ENCODE data around the gene TGFB2.
A peak's percentile ranks its signal among the peaks of the same experiment; 100 is the strongest.

TGFB2 gene

GRCh38 chr1:218361298-218362065 lies 16.3 kb downstream of the TGFB2 start:
- no peak overlapping the region for H2AFZ ChIP-seq (ENCODE audit: low read depth, low read length)
- H3K4me1 ChIP-seq (ENCODE audit: insufficient read depth, low read length), result no peaks in the 10 kb centered on the region
- DNase-seq (no peak), ATAC-seq (ENCODE audit: insufficient read depth, low read depth) (no peak; the same call in 2 of the 3 replicates)
- no peak overlapping the region for H3K4me2 ChIP-seq (ENCODE audit: insufficient read depth, low read length)
- TF ChIP-seq, protein P1, sequence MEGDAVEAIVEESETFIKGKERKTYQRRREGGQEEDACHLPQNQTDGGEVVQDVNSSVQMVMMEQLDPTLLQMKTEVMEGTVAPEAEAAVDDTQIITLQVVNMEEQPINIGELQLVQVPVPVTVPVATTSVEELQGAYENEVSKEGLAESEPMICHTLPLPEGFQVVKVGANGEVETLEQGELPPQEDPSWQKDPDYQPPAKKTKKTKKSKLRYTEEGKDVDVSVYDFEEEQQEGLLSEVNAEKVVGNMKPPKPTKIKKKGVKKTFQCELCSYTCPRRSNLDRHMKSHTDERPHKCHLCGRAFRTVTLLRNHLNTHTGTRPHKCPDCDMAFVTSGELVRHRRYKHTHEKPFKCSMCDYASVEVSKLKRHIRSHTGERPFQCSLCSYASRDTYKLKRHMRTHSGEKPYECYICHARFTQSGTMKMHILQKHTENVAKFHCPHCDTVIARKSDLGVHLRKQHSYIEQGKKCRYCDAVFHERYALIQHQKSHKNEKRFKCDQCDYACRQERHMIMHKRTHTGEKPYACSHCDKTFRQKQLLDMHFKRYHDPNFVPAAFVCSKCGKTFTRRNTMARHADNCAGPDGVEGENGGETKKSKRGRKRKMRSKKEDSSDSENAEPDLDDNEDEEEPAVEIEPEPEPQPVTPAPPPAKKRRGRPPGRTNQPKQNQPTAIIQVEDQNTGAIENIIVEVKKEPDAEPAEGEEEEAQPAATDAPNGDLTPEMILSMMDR (IDR thresholded peaks at IDR 0.05; ENCODE audit: borderline replicate concordance, extremely low read depth, low read length, poor library complexity, severe bottlenecking), result peak; percentile 54
- no peak for TF ChIP-seq EZH2 (IDR thresholded peaks at IDR 0.05; ENCODE audit: borderline replicate concordance, low read depth, low read length, severe bottlenecking)
- no peaks in the 10 kb centered on the region for H3K9me3 ChIP-seq (ENCODE audit: insufficient read depth, low read length, severe bottlenecking)
- H3K79me2 ChIP-seq (ENCODE audit: insufficient read depth, low read length), result no peaks in the 10 kb centered on the region
- H3K27ac ChIP-seq (ENCODE audit: low read length), result no peak overlapping the region
- H4K20me1 ChIP-seq (ENCODE audit: insufficient read depth, low read length), result no peaks in the 10 kb centered on the region
- H3K36me3 ChIP-seq (ENCODE audit: insufficient read depth, low read length), result no peaks in the 10 kb centered on the region
- H3K4me3 ChIP-seq (ENCODE audit: low read depth in 1 of 2, low read length in 2 of 2), result no peak overlapping the region
- H3K27me3 ChIP-seq (ENCODE audit: insufficient read depth, low read length, poor library complexity), result no peaks in the 10 kb centered on the region
- H3K9ac ChIP-seq (ENCODE audit: low read depth, low read length), result no peak overlapping the region

- H3K9me3 ChIP-seq (ENCODE audit: insufficient read depth, low read length, severe bottlenecking), result no peaks in the 10 kb centered on the region
- no peak overlapping the region for H3K4me2 ChIP-seq (ENCODE audit: insufficient read depth, low read length)
- no peak overlapping the region for H3K9ac ChIP-seq (ENCODE audit: low read depth, low read length)
- no peaks in the 10 kb centered on the region for H3K36me3 ChIP-seq (ENCODE audit: insufficient read depth, low read length)
- H3K27ac ChIP-seq (ENCODE audit: low read length), result no peak overlapping the region
- H3K27me3 ChIP-seq (ENCODE audit: insufficient read depth, low read length, poor library complexity), result no peaks in the 10 kb centered on the region
- H3K4me3 ChIP-seq (ENCODE audit: low read depth in 1 of 2, low read length in 2 of 2), result no peak overlapping the region
- ATAC-seq (ENCODE audit: insufficient read depth, low read depth) (no peak), DNase-seq (no peak)
- H2AFZ ChIP-seq (ENCODE audit: low read depth, low read length), result no peak overlapping the region
- no peaks in the 10 kb centered on the region for H3K79me2 ChIP-seq (ENCODE audit: insufficient read depth, low read length)
- H3K4me1 ChIP-seq (ENCODE audit: insufficient read depth, low read length), result no peaks in the 10 kb centered on the region
- TF ChIP-seq EZH2 (IDR thresholded peaks at IDR 0.05; ENCODE audit: borderline replicate concordance, low read depth, low read length, severe bottlenecking), result no peak
- TF ChIP-seq, protein P1 (IDR thresholded peaks at IDR 0.05; ENCODE audit: borderline replicate concordance, extremely low read depth, low read length, poor library complexity, severe bottlenecking), result no peak
- H4K20me1 ChIP-seq (ENCODE audit: insufficient read depth, low read length), result no peaks in the 10 kb centered on the region
Measured at GRCh38 chr1:218362418-218363076, 17.4 kb downstream of the TGFB2 start.

- Histone ChIP-seq H3K36me3 (ENCODE audit: insufficient read depth, low read length) (no peaks in the 10 kb centered on the region), H3K9ac (ENCODE audit: low read depth, low read length) (no peak overlapping the region), H3K4me3 (ENCODE audit: low read depth in 1 of 2, low read length in 2 of 2) (no peak overlapping the region), H3K4me2 (ENCODE audit: insufficient read depth, low read length) (no peak overlapping the region), H4K20me1 (ENCODE audit: insufficient read depth, low read length) (no peaks in the 10 kb centered on the region), H3K27me3 (ENCODE audit: insufficient read depth, low read length, poor library complexity) (no peaks in the 10 kb centered on the region), H2AFZ (ENCODE audit: low read depth, low read length) (no peak overlapping the region), H3K79me2 (ENCODE audit: insufficient read depth, low read length) (no peaks in the 10 kb centered on the region), H3K27ac (ENCODE audit: low read length) (no peak overlapping the region), H3K4me1 (ENCODE audit: insufficient read depth, low read length) (no peaks in the 10 kb centered on the region), H3K9me3 (ENCODE audit: insufficient read depth, low read length, severe bottlenecking) (no peaks in the 10 kb centered on the region)
- ATAC-seq (ENCODE audit: insufficient read depth, low read depth), result no peak
- DNase-seq, result no peak
- TF ChIP-seq, protein P1 (IDR thresholded peaks at IDR 0.05; ENCODE audit: borderline replicate concordance, extremely low read depth, low read length, poor library complexity, severe bottlenecking), result no peak
- TF ChIP-seq EZH2 (IDR thresholded peaks at IDR 0.05; ENCODE audit: borderline replicate concordance, low read depth, low read length, severe bottlenecking), result no peak
Measured at GRCh38 chr1:218363141-218363540, 18.0 kb downstream of the TGFB2 start.

Data from DND-41 (cell line).